ENCODE measurements around the gene TSSK6. TPM values are rescaled to one million over a fixed set of nuclear protein-coding genes. Genes with fewer than 3 reads are reported as not detected.
A peak's percentile ranks its signal among the peaks of the same experiment; 100 is the strongest.

TSSK6 gene
- total RNA-seq, 2 donors from 2014 or later = 1.5 to 3.6 TPM

DNA sequence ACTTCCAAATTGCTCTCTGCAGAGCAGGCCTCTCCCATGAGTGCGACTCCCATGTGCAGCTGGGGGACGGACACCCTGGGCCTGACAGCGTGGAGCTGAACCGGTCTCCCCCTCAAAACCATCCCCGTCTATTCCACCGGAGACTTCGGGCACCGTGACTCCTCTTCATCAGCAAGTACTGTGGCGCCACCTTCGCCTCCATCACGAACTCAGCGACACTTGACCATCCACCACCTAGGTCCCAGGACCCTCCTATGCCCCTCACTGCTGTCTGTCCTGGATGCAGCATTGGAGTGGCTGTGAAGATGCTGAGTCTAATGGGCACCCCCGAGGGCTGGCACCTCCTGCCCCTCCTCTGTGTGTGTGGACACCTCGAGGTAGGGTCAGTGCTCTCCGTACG is 43.3 kb upstream of the TSSK6 start:
- Histone ChIP-seq H3K4me1 (ENCODE audit: control insufficient read depth in 1 of 2, low read depth in 2 of 2) (no peaks in the 10 kb centered on the region), H3K36me3 (no peaks in the 10 kb centered on the region), H3K27ac (no peak overlapping the region), H3K9me3 (no peaks in the 10 kb centered on the region), H3K4me3 (no peak overlapping the region), H3K27me3 (replicated peaks; ENCODE audit: insufficient read depth) (no peaks in the 10 kb centered on the region)
- ATAC-seq (ENCODE audit: insufficient number of reproducible peaks, low FRiP score, low read depth) (no peak), DNase-seq (ENCODE audit: low spot score) (no peak)
- TF ChIP-seq, protein P1, sequence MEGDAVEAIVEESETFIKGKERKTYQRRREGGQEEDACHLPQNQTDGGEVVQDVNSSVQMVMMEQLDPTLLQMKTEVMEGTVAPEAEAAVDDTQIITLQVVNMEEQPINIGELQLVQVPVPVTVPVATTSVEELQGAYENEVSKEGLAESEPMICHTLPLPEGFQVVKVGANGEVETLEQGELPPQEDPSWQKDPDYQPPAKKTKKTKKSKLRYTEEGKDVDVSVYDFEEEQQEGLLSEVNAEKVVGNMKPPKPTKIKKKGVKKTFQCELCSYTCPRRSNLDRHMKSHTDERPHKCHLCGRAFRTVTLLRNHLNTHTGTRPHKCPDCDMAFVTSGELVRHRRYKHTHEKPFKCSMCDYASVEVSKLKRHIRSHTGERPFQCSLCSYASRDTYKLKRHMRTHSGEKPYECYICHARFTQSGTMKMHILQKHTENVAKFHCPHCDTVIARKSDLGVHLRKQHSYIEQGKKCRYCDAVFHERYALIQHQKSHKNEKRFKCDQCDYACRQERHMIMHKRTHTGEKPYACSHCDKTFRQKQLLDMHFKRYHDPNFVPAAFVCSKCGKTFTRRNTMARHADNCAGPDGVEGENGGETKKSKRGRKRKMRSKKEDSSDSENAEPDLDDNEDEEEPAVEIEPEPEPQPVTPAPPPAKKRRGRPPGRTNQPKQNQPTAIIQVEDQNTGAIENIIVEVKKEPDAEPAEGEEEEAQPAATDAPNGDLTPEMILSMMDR (IDR thresholded peaks at IDR 0.05) = no peak

DNA sequence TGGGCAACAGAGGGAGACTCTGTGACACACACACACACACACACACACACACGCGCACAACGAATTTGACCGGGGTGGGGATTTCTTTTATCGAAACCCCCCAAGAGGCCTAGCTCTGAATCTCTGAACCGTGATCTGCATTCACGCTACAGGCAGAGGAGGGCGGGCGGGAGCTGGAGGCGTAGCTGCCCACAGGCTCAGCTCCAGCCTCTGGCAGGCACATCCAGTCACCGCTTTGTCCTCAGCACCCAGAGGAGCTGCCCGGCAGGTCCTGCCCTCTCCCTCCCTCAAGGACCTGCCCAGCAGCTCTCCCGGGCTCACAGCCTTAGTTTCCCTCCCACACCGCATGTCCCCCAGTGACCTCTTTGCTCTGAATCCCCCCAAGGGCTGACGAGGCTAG is 42.7 kb upstream of the TSSK6 start:
- no peaks in the 10 kb centered on the region for H3K36me3 ChIP-seq
- TF ChIP-seq, protein P1 (IDR thresholded peaks at IDR 0.05) = no peak
- no peak overlapping the region for H3K27ac ChIP-seq
- ATAC-seq (ENCODE audit: insufficient number of reproducible peaks, low FRiP score, low read depth) (no peak), DNase-seq (ENCODE audit: low spot score) (no peak)
- no peak overlapping the region for H3K4me3 ChIP-seq
- no peaks in the 10 kb centered on the region for H3K27me3 ChIP-seq (replicated peaks; ENCODE audit: insufficient read depth)
- no peaks in the 10 kb centered on the region for H3K9me3 ChIP-seq
- no peaks in the 10 kb centered on the region for H3K4me1 ChIP-seq (ENCODE audit: control insufficient read depth in 1 of 2, low read depth in 2 of 2)

DNA sequence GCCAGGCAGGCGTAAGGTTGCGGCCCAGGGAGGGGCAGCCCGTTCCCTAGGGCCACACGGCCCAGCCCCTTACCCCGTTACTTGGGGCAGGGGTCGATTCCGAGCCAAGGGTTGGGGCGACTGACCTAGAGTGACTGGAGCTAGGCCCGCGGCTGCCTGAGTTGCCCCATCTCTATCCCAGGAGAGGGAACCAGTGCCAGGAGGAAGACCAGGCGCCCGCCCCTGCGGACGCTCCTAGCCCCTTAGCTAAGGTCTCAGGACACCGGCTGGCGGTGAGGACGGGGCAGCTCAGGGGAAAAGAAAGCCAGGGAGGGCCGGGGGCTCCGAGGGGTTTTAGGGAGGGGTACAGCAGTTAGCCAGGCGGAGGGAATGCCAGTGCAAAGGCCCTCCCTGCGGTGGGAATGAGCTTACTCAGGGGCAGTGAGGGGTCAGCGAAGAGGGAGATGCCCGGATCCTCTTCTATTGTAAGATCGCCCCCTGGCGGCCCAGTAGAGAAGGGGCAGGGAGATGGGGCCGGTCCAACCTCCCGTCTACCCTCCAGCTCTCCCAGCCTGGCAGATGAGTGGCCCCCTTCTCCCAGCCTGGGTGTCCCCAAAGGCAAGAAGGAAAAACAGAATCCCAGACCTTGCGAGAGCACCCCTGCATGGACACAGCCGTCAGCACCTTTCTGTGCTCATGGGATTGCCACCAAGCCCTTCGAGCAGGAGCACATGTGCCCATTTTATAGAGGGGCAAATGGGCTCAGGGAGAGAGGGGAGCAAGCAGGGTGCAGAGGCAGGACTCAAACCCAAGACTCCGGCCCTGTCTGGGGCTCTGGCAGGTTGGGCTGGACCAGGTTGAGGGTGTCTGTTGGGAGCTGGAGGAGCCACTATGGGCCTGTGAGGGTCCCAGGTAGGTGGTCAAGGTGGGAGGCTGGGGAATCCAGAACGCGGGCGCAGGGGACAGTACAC is 39.0 kb upstream of the TSSK6 start:
- Histone ChIP-seq H3K9me3 (no peaks in the 10 kb centered on the region), H3K36me3 (no peaks in the 10 kb centered on the region), H3K4me3 (no peak overlapping the region), H3K27ac (no peak overlapping the region), H3K27me3 (replicated peaks; ENCODE audit: insufficient read depth) (no peaks in the 10 kb centered on the region), H3K4me1 (ENCODE audit: control insufficient read depth in 1 of 2, low read depth in 2 of 2) (no peaks in the 10 kb centered on the region)
- TF ChIP-seq, protein P1 (IDR thresholded peaks at IDR 0.05) = peak; percentile 59
- DNase-seq (ENCODE audit: low spot score) = no peak
- ATAC-seq (ENCODE audit: insufficient number of reproducible peaks, low FRiP score, low read depth) = no peak

DNA sequence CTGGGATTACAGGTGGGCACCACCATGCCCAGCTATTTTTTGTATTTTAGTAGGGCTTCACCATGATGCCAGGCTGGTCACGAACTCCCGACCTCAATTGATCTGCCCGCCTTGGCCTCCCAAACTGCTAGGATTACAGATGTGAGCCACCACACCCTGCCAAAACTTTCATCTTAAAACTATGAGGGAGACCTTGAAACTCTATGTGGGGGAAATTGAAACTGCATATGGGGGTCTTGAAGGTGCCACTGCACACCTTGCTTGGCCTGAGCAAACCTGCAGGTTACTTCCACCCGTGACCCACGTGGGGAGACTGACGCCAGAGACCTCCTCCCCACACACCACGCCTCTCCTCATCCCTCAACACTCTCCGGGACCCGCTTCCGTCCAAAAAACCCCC is 38.3 kb upstream of the TSSK6 start:
- TF ChIP-seq, protein P1 (IDR thresholded peaks at IDR 0.05) = no peak
- ATAC-seq (ENCODE audit: insufficient number of reproducible peaks, low FRiP score, low read depth) = no peak
- H3K9me3 ChIP-seq = no peaks in the 10 kb centered on the region

DNA sequence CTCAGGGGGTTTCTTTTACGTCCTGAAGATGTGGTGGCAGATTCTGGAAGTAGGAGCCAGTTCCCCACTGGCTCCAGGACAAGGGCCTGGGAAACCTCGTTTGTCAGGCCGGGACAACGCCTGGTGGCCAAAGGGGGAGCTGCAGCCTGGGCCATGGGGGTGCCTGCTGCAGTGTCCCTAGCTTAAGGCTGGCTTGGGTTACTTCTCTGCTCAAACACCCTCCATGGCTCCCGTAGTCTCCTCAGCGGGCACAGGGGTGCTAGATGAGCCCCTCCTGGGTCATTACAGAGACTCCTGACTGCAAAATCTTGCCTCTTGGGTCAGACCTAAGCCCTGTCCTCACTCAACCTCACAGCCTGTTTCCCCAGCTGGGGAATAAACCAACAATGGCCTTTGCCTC is 37.5 kb upstream of the TSSK6 start:
- no peaks in the 10 kb centered on the region for H3K27me3 ChIP-seq (replicated peaks; ENCODE audit: insufficient read depth)
- no peak overlapping the region for H3K4me3 ChIP-seq
- H3K36me3 ChIP-seq = no peaks in the 10 kb centered on the region
- no peaks in the 10 kb centered on the region for H3K9me3 ChIP-seq
- DNase-seq (ENCODE audit: low spot score) (no peak), ATAC-seq (ENCODE audit: insufficient number of reproducible peaks, low FRiP score, low read depth) (no peak)
- H3K4me1 ChIP-seq (ENCODE audit: control insufficient read depth in 1 of 2, low read depth in 2 of 2) = no peaks in the 10 kb centered on the region
- TF ChIP-seq, protein P1 (IDR thresholded peaks at IDR 0.05) = peak; percentile 42
- H3K27ac ChIP-seq = no peak overlapping the region

More for the DNA sequence above, 38.3 kb upstream of the TSSK6 start:
- Histone ChIP-seq H3K4me1 (ENCODE audit: control insufficient read depth in 1 of 2, low read depth in 2 of 2) (no peaks in the 10 kb centered on the region), H3K4me3 (no peak overlapping the region), H3K36me3 (no peaks in the 10 kb centered on the region), H3K27me3 (replicated peaks; ENCODE audit: insufficient read depth) (no peaks in the 10 kb centered on the region), H3K27ac (no peak overlapping the region)
- no peak for DNase-seq (ENCODE audit: low spot score)

Data from thoracic aorta (tissue), 2 donors.